ENCODE results near the gene EML4.

EML4 gene

DNA sequence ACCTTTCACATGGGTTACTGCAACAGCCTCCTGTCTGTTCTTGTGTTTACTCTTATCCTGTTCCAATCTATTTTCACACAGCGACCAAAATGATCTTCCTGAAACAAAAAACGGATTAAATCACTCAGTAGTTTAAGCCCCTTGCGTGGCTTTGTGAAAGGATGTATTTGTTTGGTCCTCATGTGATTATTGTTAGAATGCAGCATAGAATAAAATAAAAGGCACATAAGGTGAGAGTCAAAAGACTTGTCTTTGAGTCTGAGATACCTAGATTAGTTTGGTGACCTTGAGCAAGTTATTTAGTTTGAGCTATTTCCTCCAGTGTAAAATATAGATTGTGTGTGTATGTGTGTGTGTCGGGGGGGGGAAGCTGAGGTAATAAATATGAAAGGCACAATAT, 72.4 kb downstream of the EML4 start:
- H3K27me3 ChIP-seq = no peaks in the 10 kb centered on the region
- H3K4me3 ChIP-seq = no peak overlapping the region
- TF ChIP-seq, protein P1, sequence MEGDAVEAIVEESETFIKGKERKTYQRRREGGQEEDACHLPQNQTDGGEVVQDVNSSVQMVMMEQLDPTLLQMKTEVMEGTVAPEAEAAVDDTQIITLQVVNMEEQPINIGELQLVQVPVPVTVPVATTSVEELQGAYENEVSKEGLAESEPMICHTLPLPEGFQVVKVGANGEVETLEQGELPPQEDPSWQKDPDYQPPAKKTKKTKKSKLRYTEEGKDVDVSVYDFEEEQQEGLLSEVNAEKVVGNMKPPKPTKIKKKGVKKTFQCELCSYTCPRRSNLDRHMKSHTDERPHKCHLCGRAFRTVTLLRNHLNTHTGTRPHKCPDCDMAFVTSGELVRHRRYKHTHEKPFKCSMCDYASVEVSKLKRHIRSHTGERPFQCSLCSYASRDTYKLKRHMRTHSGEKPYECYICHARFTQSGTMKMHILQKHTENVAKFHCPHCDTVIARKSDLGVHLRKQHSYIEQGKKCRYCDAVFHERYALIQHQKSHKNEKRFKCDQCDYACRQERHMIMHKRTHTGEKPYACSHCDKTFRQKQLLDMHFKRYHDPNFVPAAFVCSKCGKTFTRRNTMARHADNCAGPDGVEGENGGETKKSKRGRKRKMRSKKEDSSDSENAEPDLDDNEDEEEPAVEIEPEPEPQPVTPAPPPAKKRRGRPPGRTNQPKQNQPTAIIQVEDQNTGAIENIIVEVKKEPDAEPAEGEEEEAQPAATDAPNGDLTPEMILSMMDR (IDR thresholded peaks at IDR 0.05) = no peak
- no peaks in the 10 kb centered on the region for H3K4me1 ChIP-seq
- no peak for DNase-seq
- H3K9me3 ChIP-seq = no peaks in the 10 kb centered on the region
- peaks cover 0 to 7% (median 0%) of the 10 kb centered on the region in 3 donors for H3K36me3 ChIP-seq
- intact Hi-C loops (cut with DNase I; ENCODE audit: low total_unique reads) = no loop called here
- H3K27ac ChIP-seq = no peak overlapping the region

DNA sequence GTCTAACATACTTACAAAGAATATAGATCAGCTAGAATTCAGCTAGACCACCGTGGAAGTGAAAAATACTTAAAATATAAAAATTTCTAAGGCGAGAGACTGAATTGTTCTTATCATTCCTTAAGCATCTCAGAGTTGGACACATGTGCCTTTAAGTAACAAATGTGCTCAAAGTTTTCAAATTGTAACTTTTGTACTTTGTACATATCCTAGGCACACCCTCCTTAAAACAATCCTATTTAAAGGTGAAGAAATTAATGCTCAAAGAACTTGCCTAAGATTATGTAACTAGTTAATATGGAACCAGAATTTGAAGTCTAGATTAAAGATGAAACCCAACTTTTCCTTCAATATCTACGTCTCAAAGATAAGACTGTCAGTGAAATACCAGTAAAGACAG, 74.1 kb downstream of the EML4 start:
- no peak for DNase-seq
- Histone ChIP-seq H3K4me1 (no peaks in the 10 kb centered on the region), H3K27ac (no peak overlapping the region), H3K9me3 (no peaks in the 10 kb centered on the region), H3K36me3 (peaks cover 0 to 14% (median 0%) of the 10 kb centered on the region in 3 donors), H3K27me3 (no peaks in the 10 kb centered on the region), H3K4me3 (no peak overlapping the region)
- TF ChIP-seq, protein P1 (IDR thresholded peaks at IDR 0.05) = no peak
- intact Hi-C loops (cut with DNase I; ENCODE audit: low total_unique reads) = no loop called here

DNA sequence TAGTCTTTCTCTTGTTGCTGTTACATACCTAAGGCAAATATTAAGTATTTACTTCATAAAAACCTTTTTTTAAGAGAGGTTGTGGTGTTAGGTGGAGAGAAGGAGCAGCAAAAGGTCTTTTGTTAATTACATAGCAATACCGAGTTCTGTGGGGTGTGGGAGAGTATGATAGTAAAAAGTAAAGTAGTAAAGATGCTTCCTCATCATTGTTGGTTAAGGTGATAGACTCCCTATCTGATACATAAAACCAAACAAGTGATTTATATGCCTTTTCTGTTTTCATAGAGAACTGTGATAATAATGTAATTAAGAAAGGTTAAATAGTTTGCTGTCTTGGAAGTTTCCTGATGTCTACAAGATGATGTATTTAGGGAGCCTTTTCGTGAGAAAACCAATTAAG, 75.4 kb downstream of the EML4 start:
- Histone ChIP-seq H3K36me3 (peaks cover 0 to 14% (median 0%) of the 10 kb centered on the region in 3 donors), H3K4me1 (no peaks in the 10 kb centered on the region), H3K4me3 (no peak overlapping the region), H3K9me3 (no peaks in the 10 kb centered on the region), H3K27ac (no peak overlapping the region), H3K27me3 (no peaks in the 10 kb centered on the region)
- intact Hi-C loops (cut with DNase I; ENCODE audit: low total_unique reads) = no loop called here
- TF ChIP-seq, protein P1 (IDR thresholded peaks at IDR 0.05) = no peak
- DNase-seq = no peak

- TF ChIP-seq, protein P1 (IDR thresholded peaks at IDR 0.05) = no peak
- Histone ChIP-seq H3K4me3 (no peak overlapping the region), H3K36me3 (peaks cover 0 to 14% (median 0%) of the 10 kb centered on the region in 3 donors), H3K9me3 (no peaks in the 10 kb centered on the region), H3K27ac (no peak overlapping the region), H3K4me1 (no peaks in the 10 kb centered on the region), H3K27me3 (no peaks in the 10 kb centered on the region)
- DNase-seq = no peak
- intact Hi-C loops (cut with DNase I; ENCODE audit: low total_unique reads) = no loop called here
Measured at GRCh38 chr2:42245396-42245795, 76.2 kb downstream of the EML4 start.

- Histone ChIP-seq H3K36me3 (peaks cover 0 to 14% (median 0%) of the 10 kb centered on the region in 3 donors), H3K27ac (no peak overlapping the region), H3K27me3 (no peaks in the 10 kb centered on the region), H3K9me3 (no peaks in the 10 kb centered on the region), H3K4me1 (no peaks in the 10 kb centered on the region), H3K4me3 (no peak overlapping the region)
- TF ChIP-seq, protein P1 (IDR thresholded peaks at IDR 0.05) = no peak
- intact Hi-C loops (cut with DNase I; ENCODE audit: low total_unique reads) = no loop called here
- DNase-seq = no peak
Measured at GRCh38 chr2:42246562-42246961, 77.4 kb downstream of the EML4 start.

DNA sequence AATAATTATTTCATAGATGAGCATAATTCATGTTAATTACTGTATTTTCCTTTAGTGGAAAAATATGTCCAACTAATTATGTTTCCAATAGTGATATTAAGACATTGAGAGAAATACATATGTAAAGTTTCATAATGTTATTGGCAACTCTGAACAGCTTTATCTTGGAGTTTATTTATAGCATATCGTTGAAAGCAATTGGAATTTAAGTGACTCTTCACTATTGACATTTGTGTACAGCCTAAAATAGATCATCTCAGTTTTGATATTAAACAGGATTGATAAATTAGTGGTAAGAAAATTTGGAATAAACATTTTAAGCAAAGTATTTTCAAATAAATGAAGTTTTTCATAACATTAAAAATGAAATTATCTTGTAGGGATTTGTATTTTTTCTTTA, 79.7 kb downstream of the EML4 start:
- H3K27me3 ChIP-seq = no peaks in the 10 kb centered on the region
- no peaks in the 10 kb centered on the region for H3K4me1 ChIP-seq
- DNase-seq = no peak
- TF ChIP-seq, protein P1 (IDR thresholded peaks at IDR 0.05) = no peak
- H3K4me3 ChIP-seq = no peak overlapping the region
- intact Hi-C loops (cut with DNase I; ENCODE audit: low total_unique reads) = no loop called here
- H3K27ac ChIP-seq = no peak overlapping the region
- peaks cover 0 to 14% (median 0%) of the 10 kb centered on the region in 3 donors for H3K36me3 ChIP-seq
- H3K9me3 ChIP-seq = no peaks in the 10 kb centered on the region
